ENCODE results near the gene MT1F.
A peak's percentile ranks its signal among the peaks of the same experiment; 100 is the strongest.
"Not testable (repeated sequence)": the region's sequence is repeated elsewhere in the genome, so short reads cannot be mapped to it uniquely, and the experiment has no call there.

MT1F gene

DNA sequence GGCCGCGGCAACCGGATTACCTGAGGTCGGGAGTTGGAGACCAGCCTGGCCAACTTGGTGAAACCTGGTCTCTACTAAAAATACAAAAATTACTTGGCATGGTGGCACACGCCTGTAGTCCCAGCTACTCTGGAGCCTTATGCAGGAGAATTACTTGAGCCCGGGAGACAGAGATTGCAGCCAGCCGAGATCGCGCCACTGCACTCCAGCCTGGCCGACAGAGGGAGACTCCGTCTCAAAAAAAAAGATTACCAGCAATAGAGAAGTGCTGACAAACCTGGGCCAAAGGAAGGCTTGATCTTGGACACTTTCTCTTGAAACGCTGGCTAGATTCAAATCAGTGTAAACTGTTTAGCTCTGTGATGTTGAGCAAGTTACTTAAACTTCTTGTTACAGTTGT is 16.2 kb downstream of the MT1F start:
- Histone ChIP-seq H3K4me3 (ENCODE audit: low read depth, low read length, poor library complexity, severe bottlenecking) (no peak overlapping the region), H3K27ac (ENCODE audit: low read depth, low read length, poor library complexity, severe bottlenecking) (no peak overlapping the region), H3K4me1 (ENCODE audit: insufficient read depth, low read length, severe bottlenecking) (no peaks in the 10 kb centered on the region), H3K27me3 (ENCODE audit: insufficient read depth, low read length) (peaks cover 4% of the 10 kb centered on the region; the same call in 1 of the 2 replicates), H2AFZ (ENCODE audit: low read length) (no peak overlapping the region), H3K9me2 (ENCODE audit: low read depth, low read length) (no peaks in the 10 kb centered on the region), H3K9ac (ENCODE audit: low read length) (no peak overlapping the region), H3K4me2 (ENCODE audit: low read length) (no peak overlapping the region), H3F3A (ENCODE audit: insufficient read depth, low read length) (no peaks in the 10 kb centered on the region), H3K36me3 (ENCODE audit: insufficient read depth, low read length) (no peaks in the 10 kb centered on the region), H4K20me1 (ENCODE audit: insufficient read depth, low read length) (no peaks in the 10 kb centered on the region), H3K79me2 (ENCODE audit: insufficient read depth, low read length) (no peaks in the 10 kb centered on the region), H3K9me3 (ENCODE audit: low read length) (no peaks in the 10 kb centered on the region)
- TF ChIP-seq EZH2 (IDR thresholded peaks at IDR 0.05; ENCODE audit: borderline replicate concordance, low read length) = no peak
- TF ChIP-seq, protein P1, sequence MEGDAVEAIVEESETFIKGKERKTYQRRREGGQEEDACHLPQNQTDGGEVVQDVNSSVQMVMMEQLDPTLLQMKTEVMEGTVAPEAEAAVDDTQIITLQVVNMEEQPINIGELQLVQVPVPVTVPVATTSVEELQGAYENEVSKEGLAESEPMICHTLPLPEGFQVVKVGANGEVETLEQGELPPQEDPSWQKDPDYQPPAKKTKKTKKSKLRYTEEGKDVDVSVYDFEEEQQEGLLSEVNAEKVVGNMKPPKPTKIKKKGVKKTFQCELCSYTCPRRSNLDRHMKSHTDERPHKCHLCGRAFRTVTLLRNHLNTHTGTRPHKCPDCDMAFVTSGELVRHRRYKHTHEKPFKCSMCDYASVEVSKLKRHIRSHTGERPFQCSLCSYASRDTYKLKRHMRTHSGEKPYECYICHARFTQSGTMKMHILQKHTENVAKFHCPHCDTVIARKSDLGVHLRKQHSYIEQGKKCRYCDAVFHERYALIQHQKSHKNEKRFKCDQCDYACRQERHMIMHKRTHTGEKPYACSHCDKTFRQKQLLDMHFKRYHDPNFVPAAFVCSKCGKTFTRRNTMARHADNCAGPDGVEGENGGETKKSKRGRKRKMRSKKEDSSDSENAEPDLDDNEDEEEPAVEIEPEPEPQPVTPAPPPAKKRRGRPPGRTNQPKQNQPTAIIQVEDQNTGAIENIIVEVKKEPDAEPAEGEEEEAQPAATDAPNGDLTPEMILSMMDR (IDR thresholded peaks at IDR 0.05; ENCODE audit: low read length) = peak; percentile 67

DNA sequence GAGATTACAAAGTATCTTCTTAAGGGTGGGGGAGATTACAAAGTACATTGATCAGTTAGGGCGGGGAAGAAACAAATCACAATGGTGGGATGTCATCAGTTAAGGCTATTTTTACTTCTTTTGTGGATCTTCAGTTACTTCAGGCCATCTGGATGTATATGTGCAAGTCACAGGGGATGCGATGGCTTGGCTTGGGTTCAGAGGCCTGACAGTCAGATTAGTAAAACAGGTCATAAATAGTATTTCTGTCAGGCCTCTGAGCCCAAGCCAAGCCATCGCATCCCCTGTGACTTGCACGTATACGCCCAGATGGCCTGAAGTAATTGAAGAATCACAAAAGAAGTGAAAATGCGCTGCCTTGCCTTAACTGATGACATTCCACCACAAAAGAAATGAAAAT is 16.8 kb downstream of the MT1F start:
- not testable (repeated sequence) for H3K9me3 ChIP-seq (ENCODE audit: low read length); H3F3A ChIP-seq (ENCODE audit: insufficient read depth, low read length); H3K9ac ChIP-seq (ENCODE audit: low read length); H2AFZ ChIP-seq (ENCODE audit: low read length); H3K9me2 ChIP-seq (ENCODE audit: low read depth, low read length); H3K27ac ChIP-seq (ENCODE audit: low read depth, low read length, poor library complexity, severe bottlenecking); H3K4me1 ChIP-seq (ENCODE audit: insufficient read depth, low read length, severe bottlenecking); H3K79me2 ChIP-seq (ENCODE audit: insufficient read depth, low read length); H4K20me1 ChIP-seq (ENCODE audit: insufficient read depth, low read length); H3K27me3 ChIP-seq (ENCODE audit: insufficient read depth, low read length); H3K4me2 ChIP-seq (ENCODE audit: low read length); H3K4me3 ChIP-seq (ENCODE audit: low read depth, low read length, poor library complexity, severe bottlenecking); H3K36me3 ChIP-seq (ENCODE audit: insufficient read depth, low read length)

DNA sequence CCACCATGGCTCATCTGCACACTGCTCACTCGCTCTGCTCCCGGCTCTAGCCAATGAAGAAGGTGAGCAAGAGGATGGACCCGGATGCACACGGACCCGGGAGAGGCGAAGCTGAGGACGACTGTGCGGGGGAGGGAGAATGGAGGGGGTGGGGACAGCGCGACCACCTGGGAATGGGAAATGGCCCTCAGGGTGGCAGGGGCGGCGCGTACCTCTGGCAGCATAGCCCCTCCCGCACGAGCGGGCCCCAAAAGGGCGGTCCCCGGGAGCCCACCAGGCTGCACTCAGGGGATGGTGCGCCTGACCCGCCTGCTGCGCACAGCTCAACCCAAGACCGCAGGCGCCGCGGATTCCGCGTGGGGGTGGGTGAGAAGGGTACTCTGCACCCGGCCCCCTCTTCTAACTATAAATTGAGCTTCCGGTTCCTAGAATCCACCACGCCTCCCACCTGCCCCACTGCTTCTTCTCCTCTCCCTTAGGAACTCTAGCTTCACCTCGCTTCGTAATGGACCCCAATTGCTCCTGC is 18.0 kb downstream of the MT1F start:
- Histone ChIP-seq H3K9ac (ENCODE audit: low read length) (no peak overlapping the region), H3K4me1 (ENCODE audit: insufficient read depth, low read length, severe bottlenecking) (no peaks in the 10 kb centered on the region), H3F3A (ENCODE audit: insufficient read depth, low read length) (no peaks in the 10 kb centered on the region), H3K36me3 (ENCODE audit: insufficient read depth, low read length) (no peaks in the 10 kb centered on the region), H3K79me2 (ENCODE audit: insufficient read depth, low read length) (no peaks in the 10 kb centered on the region), H3K9me3 (ENCODE audit: low read length) (no peaks in the 10 kb centered on the region), H3K27me3 (ENCODE audit: insufficient read depth, low read length) (peaks cover 4% of the 10 kb centered on the region; the same call in 1 of the 2 replicates), H3K27ac (ENCODE audit: low read depth, low read length, poor library complexity, severe bottlenecking) (no peak overlapping the region), H3K9me2 (ENCODE audit: low read depth, low read length) (no peaks in the 10 kb centered on the region), H2AFZ (ENCODE audit: low read length) (no peak overlapping the region), H3K4me3 (ENCODE audit: low read depth, low read length, poor library complexity, severe bottlenecking) (no peak overlapping the region), H3K4me2 (ENCODE audit: low read length) (no peak overlapping the region), H4K20me1 (ENCODE audit: insufficient read depth, low read length) (no peaks in the 10 kb centered on the region)
- no peak for TF ChIP-seq EZH2 (IDR thresholded peaks at IDR 0.05; ENCODE audit: borderline replicate concordance, low read length)
- TF ChIP-seq, protein P1 (IDR thresholded peaks at IDR 0.05; ENCODE audit: low read length) = no peak

DNA sequence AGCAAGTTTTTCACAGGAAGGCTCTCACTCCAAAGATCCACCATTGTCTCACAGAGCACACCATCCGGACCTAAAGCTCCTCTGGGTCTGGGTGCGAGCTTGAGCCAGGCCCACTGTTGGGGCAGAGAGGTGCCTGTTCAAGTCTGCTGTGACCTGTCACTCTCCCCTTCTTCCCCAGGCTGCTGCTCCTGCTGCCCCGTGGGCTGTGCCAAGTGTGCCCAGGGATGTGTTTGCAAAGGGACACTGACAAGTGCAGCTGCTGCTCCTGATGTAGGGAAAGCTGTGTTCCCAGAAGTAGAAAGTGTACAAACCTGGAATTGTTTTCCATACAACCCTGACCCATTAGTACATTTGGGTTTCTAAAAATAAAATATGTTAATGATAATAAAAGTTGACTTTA is 19.7 kb downstream of the MT1F start:
- H3K4me3 ChIP-seq (ENCODE audit: low read depth, low read length, poor library complexity, severe bottlenecking) = no peak overlapping the region
- H3K27me3 ChIP-seq (ENCODE audit: insufficient read depth, low read length) = peaks cover 4% of the 10 kb centered on the region; the same call in 1 of the 2 replicates
- H4K20me1 ChIP-seq (ENCODE audit: insufficient read depth, low read length) = no peaks in the 10 kb centered on the region
- no peaks in the 10 kb centered on the region for H3K36me3 ChIP-seq (ENCODE audit: insufficient read depth, low read length)
- H3K79me2 ChIP-seq (ENCODE audit: insufficient read depth, low read length) = no peaks in the 10 kb centered on the region
- H2AFZ ChIP-seq (ENCODE audit: low read length) = no peak overlapping the region
- no peak overlapping the region for H3K4me2 ChIP-seq (ENCODE audit: low read length)
- H3K27ac ChIP-seq (ENCODE audit: low read depth, low read length, poor library complexity, severe bottlenecking) = no peak overlapping the region
- TF ChIP-seq EZH2 (IDR thresholded peaks at IDR 0.05; ENCODE audit: borderline replicate concordance, low read length) = no peak
- TF ChIP-seq, protein P1 (IDR thresholded peaks at IDR 0.05; ENCODE audit: low read length) = no peak
- no peaks in the 10 kb centered on the region for H3K9me2 ChIP-seq (ENCODE audit: low read depth, low read length)
- peaks cover 6% of the 10 kb centered on the region for H3K4me1 ChIP-seq (ENCODE audit: insufficient read depth, low read length, severe bottlenecking)
- no peak overlapping the region for H3K9ac ChIP-seq (ENCODE audit: low read length)
- no peaks in the 10 kb centered on the region for H3F3A ChIP-seq (ENCODE audit: insufficient read depth, low read length)
- no peaks in the 10 kb centered on the region for H3K9me3 ChIP-seq (ENCODE audit: low read length)
